ENCODE data around the gene RHOC. TPM values are rescaled to one million over a fixed set of nuclear protein-coding genes. Genes with fewer than 3 reads are reported as not detected.

The RHOC gene
- total RNA-seq, 1 experiment from 2014 or later, result 128 TPM

DNA sequence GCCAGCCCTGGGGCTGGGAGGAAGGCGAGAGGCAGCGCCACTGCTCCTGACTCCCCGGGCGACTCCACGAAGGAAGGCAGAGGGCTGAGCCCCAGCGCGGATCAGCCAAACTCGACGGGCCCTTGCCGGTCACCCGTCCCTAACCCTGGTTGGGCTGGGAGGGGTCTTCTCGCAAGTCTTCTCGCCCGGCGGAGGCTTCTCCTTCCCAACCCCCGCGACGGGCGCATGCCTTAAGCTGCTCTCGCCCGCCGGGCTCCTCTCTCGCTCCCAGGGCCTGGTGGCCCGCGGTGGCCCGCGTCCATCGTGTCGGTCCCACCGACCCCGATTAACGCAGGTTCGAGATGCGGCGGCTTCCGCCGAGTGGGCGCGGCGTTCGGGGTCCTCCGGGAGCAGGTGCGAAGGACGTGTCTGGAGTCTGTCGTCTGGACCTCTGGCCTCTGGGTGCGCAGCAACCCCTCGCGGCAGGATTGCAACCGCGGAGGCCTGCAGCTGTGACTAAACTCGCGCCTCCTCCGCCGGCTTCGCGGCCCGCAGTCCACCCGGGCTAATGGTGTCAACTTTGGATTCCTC is 37.2 kb upstream of the RHOC start:
- ChIA-PET CTCF (no interaction called here), POLR2A (no interaction called here)
- H3K36me3 Mint-ChIP-seq (ENCODE audit: insufficient read depth, unreplicated experiment), result no peaks in the 10 kb centered on the region
- H3K9me3 Mint-ChIP-seq (ENCODE audit: unreplicated experiment), result no peaks in the 10 kb centered on the region
- H3K4me3 Mint-ChIP-seq (ENCODE audit: unreplicated experiment), result no peak overlapping the region
- H3K4me1 ChIP-seq, result no peaks in the 10 kb centered on the region
- H3K9me3 ChIP-seq, result no peaks in the 10 kb centered on the region
- no peaks in the 10 kb centered on the region for H3K27me3 ChIP-seq (replicated peaks; ENCODE audit: control insufficient read depth, insufficient read depth, low read length)
- no TSS peak for BruUV-seq (replicated peaks)
- no peak for DNase-seq
- intact Hi-C loops (cut with micrococcal nuclease; ENCODE audit: unreplicated experiment), result no loop called here
- H3K27ac Mint-ChIP-seq (ENCODE audit: unreplicated experiment), result no peak overlapping the region
- H3K4me1 Mint-ChIP-seq (ENCODE audit: low read depth, unreplicated experiment), result no peaks in the 10 kb centered on the region
- H3K36me3 ChIP-seq (ENCODE audit: control insufficient read depth, insufficient read depth, low read length), result no peaks in the 10 kb centered on the region
- TF ChIP-seq, protein P1, sequence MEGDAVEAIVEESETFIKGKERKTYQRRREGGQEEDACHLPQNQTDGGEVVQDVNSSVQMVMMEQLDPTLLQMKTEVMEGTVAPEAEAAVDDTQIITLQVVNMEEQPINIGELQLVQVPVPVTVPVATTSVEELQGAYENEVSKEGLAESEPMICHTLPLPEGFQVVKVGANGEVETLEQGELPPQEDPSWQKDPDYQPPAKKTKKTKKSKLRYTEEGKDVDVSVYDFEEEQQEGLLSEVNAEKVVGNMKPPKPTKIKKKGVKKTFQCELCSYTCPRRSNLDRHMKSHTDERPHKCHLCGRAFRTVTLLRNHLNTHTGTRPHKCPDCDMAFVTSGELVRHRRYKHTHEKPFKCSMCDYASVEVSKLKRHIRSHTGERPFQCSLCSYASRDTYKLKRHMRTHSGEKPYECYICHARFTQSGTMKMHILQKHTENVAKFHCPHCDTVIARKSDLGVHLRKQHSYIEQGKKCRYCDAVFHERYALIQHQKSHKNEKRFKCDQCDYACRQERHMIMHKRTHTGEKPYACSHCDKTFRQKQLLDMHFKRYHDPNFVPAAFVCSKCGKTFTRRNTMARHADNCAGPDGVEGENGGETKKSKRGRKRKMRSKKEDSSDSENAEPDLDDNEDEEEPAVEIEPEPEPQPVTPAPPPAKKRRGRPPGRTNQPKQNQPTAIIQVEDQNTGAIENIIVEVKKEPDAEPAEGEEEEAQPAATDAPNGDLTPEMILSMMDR (IDR thresholded peaks at IDR 0.05; ENCODE audit: insufficient read depth in 1 of 2, low read depth in 1 of 2, low read length in 1 of 2, severe bottlenecking in 1 of 2, unreplicated experiment in 1 of 2), result no peak
- no peak overlapping the region for H3K4me3 ChIP-seq (ENCODE audit: low read depth, low read length)
- H3K27me3 Mint-ChIP-seq (ENCODE audit: insufficient read depth, unreplicated experiment), result no peaks in the 10 kb centered on the region

DNA sequence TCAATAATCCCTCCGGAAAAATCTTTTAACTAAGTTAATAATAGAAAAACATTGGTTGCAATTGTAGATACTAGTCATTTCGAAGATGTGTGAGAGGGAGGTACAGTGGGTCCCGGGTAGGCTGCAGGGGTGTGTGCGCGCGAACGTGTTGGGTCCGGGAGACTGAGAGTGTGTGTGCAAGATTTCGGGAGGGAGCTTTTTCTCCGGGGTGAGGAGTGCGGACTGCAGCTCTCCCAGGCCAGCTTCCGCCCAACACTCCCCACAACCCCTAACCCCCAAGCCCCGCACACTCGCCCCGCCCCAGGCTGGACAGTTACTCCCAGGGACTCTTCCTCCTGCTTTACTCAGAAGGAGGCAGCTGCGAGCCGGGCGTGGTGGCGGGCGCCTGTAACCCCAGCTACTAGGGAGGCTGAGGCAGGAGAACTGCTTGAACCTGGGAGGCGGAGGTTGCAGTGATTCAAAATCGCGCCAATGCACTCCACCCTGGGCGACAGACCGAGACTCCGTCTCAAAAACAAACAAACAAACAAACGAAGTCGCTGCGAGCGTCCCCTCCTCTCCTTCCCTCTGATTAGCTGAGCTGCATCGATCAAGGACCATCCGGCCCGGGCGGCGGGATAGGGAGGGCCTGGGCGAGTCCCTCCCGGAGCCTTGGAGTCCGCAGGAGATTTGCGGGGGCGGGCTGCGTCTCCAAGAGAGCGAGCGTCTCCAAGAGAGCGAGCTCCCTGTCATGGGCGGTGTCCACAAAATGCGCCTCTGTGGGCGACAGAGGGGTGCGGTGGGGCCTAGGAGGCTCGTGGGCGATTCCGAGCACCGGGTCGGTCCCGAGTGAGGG is 36.5 kb upstream of the RHOC start:
- H3K36me3 ChIP-seq (ENCODE audit: control insufficient read depth, insufficient read depth, low read length), result no peaks in the 10 kb centered on the region
- intact Hi-C loops (cut with micrococcal nuclease; ENCODE audit: unreplicated experiment), result no loop called here
- CTCF ChIA-PET, result interaction anchor here (0.5 kb wide), 1 partner anchor 15 kb away, joined by 7 read pairs; no protein-coding TSS in a partner anchor
- Mint-ChIP-seq H3K4me3 (ENCODE audit: unreplicated experiment) (no peak overlapping the region), H3K27ac (ENCODE audit: unreplicated experiment) (no peak overlapping the region), H3K36me3 (ENCODE audit: insufficient read depth, unreplicated experiment) (no peaks in the 10 kb centered on the region), H3K4me1 (ENCODE audit: low read depth, unreplicated experiment) (no peaks in the 10 kb centered on the region), H3K9me3 (ENCODE audit: unreplicated experiment) (no peaks in the 10 kb centered on the region), H3K27me3 (ENCODE audit: insufficient read depth, unreplicated experiment) (no peaks in the 10 kb centered on the region)
- no TSS peak for BruUV-seq (replicated peaks)
- no peaks in the 10 kb centered on the region for H3K4me1 ChIP-seq
- POLR2A ChIA-PET, result no interaction called here
- DNase-seq, result no peak
- no peaks in the 10 kb centered on the region for H3K27me3 ChIP-seq (replicated peaks; ENCODE audit: control insufficient read depth, insufficient read depth, low read length)
- H3K9me3 ChIP-seq, result no peaks in the 10 kb centered on the region
- no peak overlapping the region for H3K4me3 ChIP-seq (ENCODE audit: low read depth, low read length)
- TF ChIP-seq, protein P1 (IDR thresholded peaks at IDR 0.05; ENCODE audit: insufficient read depth in 1 of 2, low read depth in 1 of 2, low read length in 1 of 2, severe bottlenecking in 1 of 2, unreplicated experiment in 1 of 2), result no peak

DNA sequence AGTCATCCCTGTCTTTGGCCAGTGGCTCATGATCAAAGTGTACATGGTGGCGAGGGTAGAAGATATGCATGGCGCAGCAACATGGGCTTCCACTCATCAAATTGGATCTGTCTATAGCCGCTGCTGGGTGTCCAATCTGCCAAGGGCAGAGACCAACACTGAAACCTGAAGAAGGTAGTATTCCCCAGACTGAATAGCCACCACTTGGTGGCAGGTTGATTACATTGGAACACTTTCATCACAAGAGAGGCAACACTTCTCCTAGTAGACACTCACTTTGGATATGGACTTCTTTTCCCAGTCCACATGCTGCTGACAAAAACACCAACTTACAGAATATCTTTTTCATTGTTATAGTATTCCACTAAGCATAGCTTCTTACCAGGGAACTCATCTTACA is 30.6 kb upstream of the RHOC start:
- no peak overlapping the region for H3K4me3 Mint-ChIP-seq (ENCODE audit: unreplicated experiment)
- CTCF ChIA-PET, result no interaction called here

More for the DNA sequence above, 30.6 kb upstream of the RHOC start:
- no peak overlapping the region for H3K27ac Mint-ChIP-seq (ENCODE audit: unreplicated experiment)
- no peaks in the 10 kb centered on the region for H3K9me3 Mint-ChIP-seq (ENCODE audit: unreplicated experiment)
- BruUV-seq (replicated peaks), result no TSS peak
- Histone ChIP-seq H3K27me3 (replicated peaks; ENCODE audit: control insufficient read depth, insufficient read depth, low read length) (no peaks in the 10 kb centered on the region), H3K36me3 (ENCODE audit: control insufficient read depth, insufficient read depth, low read length) (no peaks in the 10 kb centered on the region), H3K4me1 (no peaks in the 10 kb centered on the region), H3K9me3 (no peaks in the 10 kb centered on the region), H3K4me3 (ENCODE audit: low read depth, low read length) (no peak overlapping the region)
- DNase-seq, result no peak
- H3K27me3 Mint-ChIP-seq (ENCODE audit: insufficient read depth, unreplicated experiment), result no peaks in the 10 kb centered on the region
- H3K4me1 Mint-ChIP-seq (ENCODE audit: low read depth, unreplicated experiment), result no peaks in the 10 kb centered on the region
- POLR2A ChIA-PET, result no interaction called here
- no peaks in the 10 kb centered on the region for H3K36me3 Mint-ChIP-seq (ENCODE audit: insufficient read depth, unreplicated experiment)
- intact Hi-C loops (cut with micrococcal nuclease; ENCODE audit: unreplicated experiment), result loop anchor here (1.0 to 2.0 kb wide), 2 partner anchors 27 to 67 kb away; no protein-coding TSS in a partner anchor
- TF ChIP-seq, protein P1 (IDR thresholded peaks at IDR 0.05; ENCODE audit: insufficient read depth in 1 of 2, low read depth in 1 of 2, low read length in 1 of 2, severe bottlenecking in 1 of 2, unreplicated experiment in 1 of 2), result peak in 1 of 2 experiments; percentile 41
